Suprapubic skin (tissue), 3 donors: ENCODE measurements around the gene AMPD2.

Source experiments
- POLR2AphosphoS5 ChIP-seq, 3 donors: sonication (generic); formaldehyde crosslinking; IDR thresholded peaks; one replicate each; pipeline ENCODE4 v1.6.1; 2017; ENCODE audit warnings: antibody characterized with exemption in 3 of 3
- TF ChIP-seq, protein P1 (sequence below), 2 donors: fragments of 200-600 bp in 1 of 2; fragments of 450-650 bp in 1 of 2; sonication (generic) in 1 of 2; IDR thresholded peaks; one replicate each; pipeline ENCODE4 v1.5.1; 2016 to 2019; ENCODE audit warnings: antibody characterized with exemption in 2 of 2, mild to moderate bottlenecking in 1 of 2, moderate library complexity in 1 of 2

DNA sequence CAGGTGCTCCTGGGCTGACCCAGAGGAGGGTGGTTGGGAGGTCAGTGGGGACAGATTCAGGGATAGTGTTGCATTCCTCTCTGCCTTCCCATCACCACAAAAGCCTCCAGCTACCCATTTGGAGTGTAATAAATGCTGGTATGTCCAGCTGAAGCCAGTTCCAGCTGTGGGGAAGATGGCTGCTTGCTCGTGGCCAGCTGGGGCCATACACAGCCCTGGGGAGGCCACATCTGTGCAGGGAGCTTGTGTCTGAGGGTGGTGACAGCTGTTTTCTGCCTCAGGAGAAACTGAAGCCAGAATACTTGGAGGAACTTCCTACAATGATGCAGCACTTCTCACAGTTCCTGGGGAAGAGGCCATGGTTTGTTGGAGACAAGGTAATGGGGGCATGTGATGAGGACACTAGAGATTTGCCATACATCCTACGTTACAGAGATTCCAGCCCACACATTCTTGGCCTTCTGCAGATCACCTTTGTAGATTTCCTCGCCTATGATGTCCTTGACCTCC, 39.0 kb downstream of the AMPD2 start:
- TF ChIP-seq, protein P1, sequence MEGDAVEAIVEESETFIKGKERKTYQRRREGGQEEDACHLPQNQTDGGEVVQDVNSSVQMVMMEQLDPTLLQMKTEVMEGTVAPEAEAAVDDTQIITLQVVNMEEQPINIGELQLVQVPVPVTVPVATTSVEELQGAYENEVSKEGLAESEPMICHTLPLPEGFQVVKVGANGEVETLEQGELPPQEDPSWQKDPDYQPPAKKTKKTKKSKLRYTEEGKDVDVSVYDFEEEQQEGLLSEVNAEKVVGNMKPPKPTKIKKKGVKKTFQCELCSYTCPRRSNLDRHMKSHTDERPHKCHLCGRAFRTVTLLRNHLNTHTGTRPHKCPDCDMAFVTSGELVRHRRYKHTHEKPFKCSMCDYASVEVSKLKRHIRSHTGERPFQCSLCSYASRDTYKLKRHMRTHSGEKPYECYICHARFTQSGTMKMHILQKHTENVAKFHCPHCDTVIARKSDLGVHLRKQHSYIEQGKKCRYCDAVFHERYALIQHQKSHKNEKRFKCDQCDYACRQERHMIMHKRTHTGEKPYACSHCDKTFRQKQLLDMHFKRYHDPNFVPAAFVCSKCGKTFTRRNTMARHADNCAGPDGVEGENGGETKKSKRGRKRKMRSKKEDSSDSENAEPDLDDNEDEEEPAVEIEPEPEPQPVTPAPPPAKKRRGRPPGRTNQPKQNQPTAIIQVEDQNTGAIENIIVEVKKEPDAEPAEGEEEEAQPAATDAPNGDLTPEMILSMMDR (IDR thresholded peaks at IDR 0.05), result no peak
- TF ChIP-seq POLR2AphosphoS5 (IDR thresholded peaks at IDR 0.05), result no peak
